PFSK-1 (cell line): Measurements from ENCODE around the gene GP1BB.

Experiments
- POLR2AphosphoS5 ChIP-seq: IDR thresholded peaks from 2 replicates; pipeline ENCODE4 v1.6.1; 2012; ENCODE audit warnings: low read depth, mild to moderate bottlenecking, control low read depth, low read length, moderate library complexity
- REST ChIP-seq, 2 experiments: IDR thresholded peaks; 2 replicates each; pipeline versions ENCODE4 v1.6.1 to v1.8.0; 2011 to 2012; ENCODE audit warnings: low read depth in 2 of 2, low read length in 2 of 2, control low read depth in 1 of 2, inconsistent platforms in 1 of 2, mild to moderate bottlenecking in 1 of 2, moderate library complexity in 1 of 2; ENCODE audit not compliant: insufficient read depth in 1 of 2
- SIN3A ChIP-seq: IDR thresholded peaks from 2 replicates; pipeline ENCODE4 v1.6.1; 2012; ENCODE audit warnings: mild to moderate bottlenecking, low read length, moderate library complexity, borderline replicate concordance; ENCODE audit not compliant: insufficient read depth
- TAF1 ChIP-seq: IDR thresholded peaks from 2 replicates; pipeline ENCODE4 v1.6.1; 2012; ENCODE audit warnings: low read length, control low read depth, borderline replicate concordance; ENCODE audit not compliant: insufficient read depth

GRCh38 chr22:19743081-19743480, 19.7 kb downstream of the GP1BB start:
- TF ChIP-seq REST (IDR thresholded peaks at IDR 0.05; ENCODE audit: insufficient read depth in 1 of 2, low read depth in 2 of 2, low read length in 2 of 2): no peak
- no peak for TF ChIP-seq TAF1
- no peak for TF ChIP-seq POLR2AphosphoS5
- no peak for TF ChIP-seq SIN3A
